Measurements from ENCODE around the gene CCNY. TPM values are rescaled to one million over a fixed set of nuclear protein-coding genes. Genes with fewer than 3 reads are reported as not detected.

CCNY gene
- total and polyA plus RNA-seq, 2 experiments from 2014 or later = 51.5 to 55.8 TPM

DNA sequence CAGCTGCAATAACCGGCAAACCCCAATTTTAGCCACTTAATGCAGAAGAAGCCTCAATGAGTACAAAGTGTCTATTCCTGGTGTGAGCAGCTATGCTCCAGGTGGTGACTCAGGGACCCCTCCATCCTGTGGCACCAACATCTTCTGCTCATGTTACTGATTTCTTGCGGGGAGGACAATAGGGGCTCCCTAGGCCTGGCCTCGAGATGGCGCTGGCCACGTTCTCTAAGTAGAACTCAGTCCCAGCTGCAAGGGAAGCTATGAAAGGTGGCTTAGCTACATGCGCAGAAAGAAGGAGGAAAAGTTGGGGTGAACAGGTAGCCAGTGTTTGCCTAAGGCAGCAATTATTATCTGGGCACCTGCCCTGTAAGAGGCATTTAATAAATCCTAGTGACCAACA is 275.4 kb downstream of the CCNY start:
- Histone ChIP-seq H3K4me1 (ENCODE audit: insufficient read depth) (no peaks in the 10 kb centered on the region), H3K9me2 (replicated peaks; ENCODE audit: insufficient read depth) (no peaks in the 10 kb centered on the region), H3K27ac (no peak overlapping the region), H3K79me2 (no peaks in the 10 kb centered on the region), H4K20me1 (ENCODE audit: insufficient read depth, poor library complexity, severe bottlenecking) (no peaks in the 10 kb centered on the region), H3K36me3 (replicated peaks; ENCODE audit: insufficient read depth, low read depth) (no peaks in the 10 kb centered on the region), H3K4me2 (no peak overlapping the region), H3K4me3 (no peak overlapping the region), H2AFZ (no peak overlapping the region), H3K27me3 (no peaks in the 10 kb centered on the region), H3K9me3 (ENCODE audit: low read depth) (no peaks in the 10 kb centered on the region)
- TF ChIP-seq EZH2 (IDR thresholded peaks at IDR 0.05; ENCODE audit: borderline replicate concordance) = no peak
- no peak for TF ChIP-seq EZH2phosphoT487 (IDR thresholded peaks at IDR 0.05; ENCODE audit: low read depth, severe bottlenecking, unreplicated experiment)
- TF ChIP-seq, protein P1, sequence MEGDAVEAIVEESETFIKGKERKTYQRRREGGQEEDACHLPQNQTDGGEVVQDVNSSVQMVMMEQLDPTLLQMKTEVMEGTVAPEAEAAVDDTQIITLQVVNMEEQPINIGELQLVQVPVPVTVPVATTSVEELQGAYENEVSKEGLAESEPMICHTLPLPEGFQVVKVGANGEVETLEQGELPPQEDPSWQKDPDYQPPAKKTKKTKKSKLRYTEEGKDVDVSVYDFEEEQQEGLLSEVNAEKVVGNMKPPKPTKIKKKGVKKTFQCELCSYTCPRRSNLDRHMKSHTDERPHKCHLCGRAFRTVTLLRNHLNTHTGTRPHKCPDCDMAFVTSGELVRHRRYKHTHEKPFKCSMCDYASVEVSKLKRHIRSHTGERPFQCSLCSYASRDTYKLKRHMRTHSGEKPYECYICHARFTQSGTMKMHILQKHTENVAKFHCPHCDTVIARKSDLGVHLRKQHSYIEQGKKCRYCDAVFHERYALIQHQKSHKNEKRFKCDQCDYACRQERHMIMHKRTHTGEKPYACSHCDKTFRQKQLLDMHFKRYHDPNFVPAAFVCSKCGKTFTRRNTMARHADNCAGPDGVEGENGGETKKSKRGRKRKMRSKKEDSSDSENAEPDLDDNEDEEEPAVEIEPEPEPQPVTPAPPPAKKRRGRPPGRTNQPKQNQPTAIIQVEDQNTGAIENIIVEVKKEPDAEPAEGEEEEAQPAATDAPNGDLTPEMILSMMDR (IDR thresholded peaks at IDR 0.05; ENCODE audit: poor library complexity) = no peak
- 84% methylated on average over 6 of the region's 6 CpGs for WGBS (ENCODE audit: low lambda C conversion rate, missing lambda C conversion rate)
- DNase-seq (ENCODE audit: low spot score) = no peak

- H3K9me3 ChIP-seq (ENCODE audit: low read depth) = no peaks in the 10 kb centered on the region
- H3K4me2 ChIP-seq = no peak overlapping the region
- WGBS (ENCODE audit: low lambda C conversion rate, missing lambda C conversion rate) = 53% methylated on average over 6 of the region's 6 CpGs
- H3K4me3 ChIP-seq = no peak overlapping the region
- H3K27me3 ChIP-seq = no peaks in the 10 kb centered on the region
- H3K4me1 ChIP-seq (ENCODE audit: insufficient read depth) = no peaks in the 10 kb centered on the region
- no peak overlapping the region for H2AFZ ChIP-seq
- no peak overlapping the region for H3K27ac ChIP-seq
- no peaks in the 10 kb centered on the region for H3K36me3 ChIP-seq (replicated peaks; ENCODE audit: insufficient read depth, low read depth)
- no peaks in the 10 kb centered on the region for H3K9me2 ChIP-seq (replicated peaks; ENCODE audit: insufficient read depth)
- no peaks in the 10 kb centered on the region for H3K79me2 ChIP-seq
- H4K20me1 ChIP-seq (ENCODE audit: insufficient read depth, poor library complexity, severe bottlenecking) = no peaks in the 10 kb centered on the region
- no peak for TF ChIP-seq EZH2phosphoT487 (IDR thresholded peaks at IDR 0.05; ENCODE audit: low read depth, severe bottlenecking, unreplicated experiment)
- TF ChIP-seq, protein P1 (IDR thresholded peaks at IDR 0.05; ENCODE audit: poor library complexity) = no peak
- no peak for TF ChIP-seq EZH2 (IDR thresholded peaks at IDR 0.05; ENCODE audit: borderline replicate concordance)
- no peak for DNase-seq (ENCODE audit: low spot score)
Observed at GRCh38 chr10:35612385-35613106, 276.2 kb downstream of the CCNY start.

DNA sequence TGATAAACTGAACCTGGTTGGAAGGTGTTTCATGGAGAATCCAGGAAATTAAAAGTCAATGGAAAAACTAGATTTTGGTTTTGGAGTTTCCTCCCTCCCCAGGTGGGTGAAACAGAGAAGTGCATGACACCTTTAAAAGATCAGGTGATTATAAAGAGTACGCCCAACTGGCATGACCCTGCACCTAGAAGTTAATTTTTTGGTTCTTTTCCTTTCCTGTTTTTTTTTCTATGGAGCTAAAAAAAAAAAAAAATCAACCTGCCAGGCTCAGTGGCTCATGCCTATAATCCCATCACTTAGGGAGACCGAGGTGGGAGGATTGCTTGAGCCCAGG is 276.8 kb downstream of the CCNY start:
- no peaks in the 10 kb centered on the region for H3K79me2 ChIP-seq
- DNase-seq (ENCODE audit: low spot score) = no peak
- no peak overlapping the region for H3K27ac ChIP-seq
- 87% methylated on average over 2 of the region's 2 CpGs for WGBS (ENCODE audit: low lambda C conversion rate, missing lambda C conversion rate)
- H3K36me3 ChIP-seq (replicated peaks; ENCODE audit: insufficient read depth, low read depth) = no peaks in the 10 kb centered on the region
- no peaks in the 10 kb centered on the region for H3K9me2 ChIP-seq (replicated peaks; ENCODE audit: insufficient read depth)
- H3K4me2 ChIP-seq = no peak overlapping the region
- H3K4me1 ChIP-seq (ENCODE audit: insufficient read depth) = no peaks in the 10 kb centered on the region
- H4K20me1 ChIP-seq (ENCODE audit: insufficient read depth, poor library complexity, severe bottlenecking) = no peaks in the 10 kb centered on the region
- no peak for TF ChIP-seq EZH2 (IDR thresholded peaks at IDR 0.05; ENCODE audit: borderline replicate concordance)
- TF ChIP-seq, protein P1 (IDR thresholded peaks at IDR 0.05; ENCODE audit: poor library complexity) = no peak
- TF ChIP-seq EZH2phosphoT487 (IDR thresholded peaks at IDR 0.05; ENCODE audit: low read depth, severe bottlenecking, unreplicated experiment) = no peak
- H3K4me3 ChIP-seq = no peak overlapping the region
- no peak overlapping the region for H2AFZ ChIP-seq
- no peaks in the 10 kb centered on the region for H3K27me3 ChIP-seq
- no peaks in the 10 kb centered on the region for H3K9me3 ChIP-seq (ENCODE audit: low read depth)

Measured in hepatocyte (in vitro differentiated cells).